Amniotic stem cell (primary cell): ENCODE results near the gene SENP5.

Experiments used
- DNase-seq: peaks from one replicate; lab custom pipeline; 2025; lab: John Stamatoyannopoulos, UW

The SENP5 gene

DNA sequence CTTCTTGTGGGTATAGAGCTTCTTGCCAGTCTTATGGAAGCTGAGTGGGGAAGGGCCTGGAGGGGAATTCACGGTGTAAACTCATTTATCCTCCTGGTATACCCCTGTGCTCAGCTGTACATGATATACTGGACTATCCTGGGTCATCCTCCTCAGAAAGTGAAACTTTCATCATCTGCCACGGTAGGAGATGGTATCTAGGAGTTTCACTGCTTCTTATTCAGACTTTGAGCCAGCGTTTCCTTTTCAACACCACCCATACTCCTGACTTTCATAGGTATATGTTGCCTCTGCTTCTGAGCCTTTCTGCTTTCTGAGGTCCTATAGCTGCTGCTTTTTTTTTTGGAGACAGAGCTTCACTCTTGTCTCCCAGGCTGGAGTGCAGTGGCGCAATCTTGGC is 15.6 kb downstream of the SENP5 start:
- no peak for DNase-seq

DNA sequence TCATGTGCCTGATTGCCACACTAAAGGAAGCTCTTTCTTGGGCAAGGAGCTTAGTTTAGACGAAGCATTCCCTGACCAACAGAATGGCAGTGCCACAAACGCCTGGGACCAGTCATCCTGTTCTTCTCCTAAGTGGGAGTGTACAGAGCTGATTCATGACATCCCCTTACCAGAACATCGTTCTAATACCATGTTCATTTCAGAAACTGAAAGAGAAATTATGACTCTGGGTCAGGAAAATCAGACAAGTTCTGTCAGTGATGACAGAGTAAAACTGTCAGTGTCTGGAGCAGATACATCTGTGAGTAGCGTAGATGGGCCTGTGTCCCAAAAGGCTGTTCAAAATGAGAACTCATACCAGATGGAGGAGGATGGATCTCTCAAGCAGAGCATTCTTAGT is 18.4 kb downstream of the SENP5 start:
- no peak for DNase-seq

DNA sequence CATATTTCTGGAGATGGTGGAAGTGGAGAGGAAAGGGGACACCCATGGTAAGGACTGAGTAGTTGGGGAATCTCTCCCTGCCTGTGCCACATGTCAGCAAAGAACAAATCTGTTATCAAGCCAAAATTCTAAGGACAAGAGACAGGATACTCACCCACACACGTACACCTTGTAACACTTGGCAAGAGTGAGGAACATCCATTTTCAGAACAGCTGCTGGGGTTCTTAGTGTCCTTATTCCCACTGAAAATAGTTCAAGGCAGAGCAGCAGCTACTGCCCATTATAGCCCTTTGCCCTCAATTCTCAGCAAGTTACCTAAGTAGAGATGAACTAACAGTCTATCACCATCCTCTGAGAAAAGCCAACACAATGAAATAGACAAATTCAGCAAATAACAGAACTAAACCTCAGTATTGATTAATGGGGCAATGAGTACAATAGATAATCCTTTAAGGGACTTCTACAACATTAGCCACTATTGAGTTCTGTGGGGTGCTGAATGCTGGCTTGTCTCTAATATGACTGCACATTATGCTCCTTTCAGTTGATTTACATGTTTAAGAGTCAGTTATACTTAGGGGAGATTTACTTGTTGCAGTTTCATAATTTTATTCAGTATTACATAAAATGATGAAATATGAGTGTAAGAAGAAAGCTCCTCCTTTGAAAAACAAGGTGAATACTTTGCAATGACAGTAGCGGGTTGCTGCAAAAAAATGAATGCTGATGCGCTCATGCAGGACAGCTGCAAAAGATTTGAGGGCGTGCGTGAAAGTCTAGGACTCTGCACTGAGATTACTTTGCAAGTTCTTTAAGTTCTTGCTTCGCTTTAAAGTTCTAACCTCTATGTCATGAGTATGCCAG is 22.4 kb downstream of the SENP5 start:
- no peak for DNase-seq

DNA sequence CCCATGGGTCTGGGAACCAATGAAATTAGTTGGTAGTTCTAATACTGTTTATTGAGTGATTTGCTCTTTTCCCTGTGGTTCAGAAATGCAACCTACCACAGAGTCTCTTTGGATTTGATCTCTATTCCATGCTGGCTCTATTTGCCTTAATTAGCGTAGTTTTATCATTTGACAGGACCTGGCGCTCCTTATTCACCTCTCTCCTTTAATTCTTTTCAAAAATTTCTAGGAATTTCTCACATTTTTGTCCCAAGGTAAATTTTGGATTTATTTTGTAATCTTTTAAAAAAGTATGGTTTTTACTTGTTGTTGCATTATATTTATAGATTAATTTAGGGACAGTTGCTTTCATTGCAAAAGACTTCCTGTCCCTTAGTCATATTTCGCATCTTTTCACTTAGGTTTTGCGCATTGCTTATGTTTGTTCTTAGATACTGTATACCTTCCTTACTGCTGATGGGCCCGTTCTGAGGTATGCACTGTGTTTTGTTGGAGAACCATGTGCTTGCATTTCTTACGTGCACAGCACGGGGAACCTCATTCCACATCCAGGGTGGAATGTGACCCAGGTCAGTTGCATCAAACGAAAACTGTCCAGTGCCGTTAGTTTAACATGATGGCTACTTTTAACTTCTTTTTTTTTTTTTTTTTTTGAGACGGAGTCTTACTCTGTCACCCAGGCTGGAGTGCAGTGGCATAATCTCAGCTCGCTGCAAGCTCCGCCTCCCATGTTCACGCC is 27.0 kb downstream of the SENP5 start:
- no peak for DNase-seq

DNA sequence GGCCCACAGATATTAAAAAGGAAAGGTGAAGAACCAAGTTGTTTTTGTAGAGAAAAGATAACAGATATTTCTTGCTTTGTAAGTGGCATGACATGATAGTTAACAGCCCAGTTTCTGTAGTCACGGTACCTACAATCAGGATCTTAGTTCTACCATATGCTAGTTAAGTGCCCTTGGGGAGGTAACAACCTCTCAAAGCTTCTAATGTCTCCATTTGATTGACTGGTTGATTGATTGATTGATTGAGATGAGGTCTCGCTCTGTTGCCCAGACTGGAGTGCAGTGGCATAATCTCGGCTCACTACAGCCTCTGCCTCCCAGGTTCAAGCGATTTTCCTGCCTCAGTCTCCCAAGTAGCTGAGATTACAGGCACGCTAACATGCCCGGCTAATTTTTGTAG is 28.5 kb downstream of the SENP5 start:
- DNase-seq = no peak

DNA sequence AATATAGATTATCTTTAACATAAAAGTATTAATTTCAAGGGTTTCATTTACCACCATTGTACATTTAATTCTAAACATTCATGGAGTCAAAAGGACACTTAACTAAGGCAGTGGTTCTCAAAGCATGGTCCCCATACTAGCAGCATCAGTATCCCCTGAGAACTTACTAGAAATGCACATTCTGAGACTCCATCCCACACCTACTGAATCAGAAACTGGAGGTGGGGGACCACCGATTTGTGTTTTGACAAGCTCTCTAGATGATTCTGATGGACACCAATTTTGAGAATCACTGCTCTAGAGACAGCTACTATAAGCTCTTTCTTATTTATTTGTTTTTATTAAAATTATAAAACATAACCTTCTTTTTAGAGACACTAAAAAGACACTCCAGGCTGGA is 34.0 kb downstream of the SENP5 start:
- DNase-seq = no peak

DNA sequence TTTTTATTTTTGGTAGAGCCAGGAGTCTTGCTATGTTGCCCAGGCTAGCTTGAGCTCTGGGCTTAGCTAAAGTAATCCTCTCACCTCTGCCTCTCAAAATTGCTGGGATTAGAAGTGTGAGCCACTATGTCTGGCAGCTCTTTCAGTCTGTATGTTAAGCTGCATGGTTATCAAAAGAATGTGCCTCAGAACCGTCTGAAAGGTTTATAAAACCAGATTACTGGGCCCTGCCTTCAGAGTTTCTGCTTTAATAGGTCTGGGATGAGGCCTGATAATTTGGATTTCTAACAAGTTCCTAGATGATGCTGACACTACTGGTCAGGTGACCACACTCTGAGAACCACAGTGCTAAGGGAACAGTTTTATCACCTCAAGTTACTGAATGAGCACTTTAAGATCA is 34.6 kb downstream of the SENP5 start:
- DNase-seq = no peak

GRCh38 chr3:196903740-196904139 is 36.0 kb downstream of the SENP5 start:
- no peak for DNase-seq

GRCh38 chr3:196914866-196915265 is 47.1 kb downstream of the SENP5 start:
- no peak for DNase-seq

- no peak for DNase-seq
These were observed 47.7 kb downstream of the SENP5 start for GRCh38 chr3:196915375-196915774.

DNA sequence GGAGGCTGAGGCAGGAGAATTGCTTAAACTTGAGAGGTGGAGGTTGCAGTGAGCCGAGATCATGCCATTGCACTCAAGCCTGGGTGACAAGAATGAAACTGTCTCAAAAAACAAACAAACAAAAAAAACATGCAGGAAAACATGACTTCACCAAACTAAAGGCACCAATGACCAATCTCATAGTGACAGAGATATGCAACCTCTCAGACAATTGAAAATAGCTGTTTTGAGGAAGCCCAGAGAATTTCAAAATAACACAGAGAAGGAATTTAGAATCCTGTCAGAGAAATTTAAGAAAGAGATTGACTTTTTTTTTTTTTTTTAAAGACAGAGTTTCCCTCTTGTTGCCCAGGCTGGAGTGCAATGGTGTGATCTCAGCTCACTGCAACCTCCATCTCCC is 48.5 kb downstream of the SENP5 start:
- DNase-seq = no peak

- DNase-seq = no peak
These were observed 49.3 kb downstream of the SENP5 start for GRCh38 chr3:196916995-196917394.

DNA sequence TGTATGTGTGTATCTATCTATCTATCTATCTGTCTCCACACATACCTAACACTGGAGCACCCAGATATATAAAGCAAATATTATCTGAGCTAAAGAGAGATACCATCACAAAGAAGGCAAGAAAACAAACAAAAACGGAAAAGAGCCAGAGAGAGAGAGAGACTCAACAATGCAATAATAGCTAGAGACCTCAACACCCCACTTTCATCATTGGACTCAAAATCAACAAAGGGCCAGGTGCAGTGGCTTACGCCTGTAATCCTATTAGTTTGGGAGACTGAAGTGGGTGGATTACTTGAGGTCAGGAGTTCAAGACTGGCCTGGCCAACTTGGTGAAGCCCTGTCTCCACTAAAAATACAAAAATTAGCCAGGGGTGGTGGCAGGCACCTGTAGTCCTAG is 51.2 kb downstream of the SENP5 start:
- no peak for DNase-seq

DNA sequence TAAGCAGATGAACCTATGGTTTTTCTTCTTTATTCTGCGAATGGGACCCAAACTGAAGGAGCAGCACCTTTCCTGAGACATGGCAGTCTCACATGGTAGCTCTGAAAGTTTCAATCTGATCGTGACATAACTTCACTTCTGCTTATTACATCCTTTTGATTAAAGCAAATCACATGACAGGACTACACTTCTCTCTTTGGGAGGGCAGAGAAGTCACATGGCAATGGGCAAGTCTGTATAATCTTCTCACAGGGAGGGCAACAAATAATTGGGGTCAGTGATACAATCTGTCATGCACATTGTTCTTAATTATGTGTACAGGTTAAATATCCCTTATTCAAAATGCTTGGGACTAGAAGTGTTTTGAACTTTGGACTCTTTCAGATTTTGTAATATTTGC is 53.0 kb downstream of the SENP5 start:
- DNase-seq = no peak

GRCh38 chr3:196927571-196928453 is 60.1 kb downstream of the SENP5 start:
- DNase-seq = no peak

GRCh38 chr3:196931157-196931556 is 63.4 kb downstream of the SENP5 start:
- DNase-seq = no peak

- no peak for DNase-seq
These were observed 64.3 kb downstream of the SENP5 start for GRCh38 chr3:196931828-196932587.

- no peak for DNase-seq
These were observed 64.9 kb downstream of the SENP5 start for GRCh38 chr3:196932600-196932999.

GRCh38 chr3:196936288-196936687 is 68.6 kb downstream of the SENP5 start:
- DNase-seq = no peak

GRCh38 chr3:196938124-196938523 is 70.4 kb downstream of the SENP5 start:
- no peak for DNase-seq

- no peak for DNase-seq
These were observed 70.9 kb downstream of the SENP5 start for GRCh38 chr3:196938576-196938975.
